NCI-H1436 treated with DMSO at 0.1 percent for 48 hours (cell line): ENCODE data around the gene AUNIP.

Source experiments
- DNase-seq: peaks from one replicate; lab custom pipeline; 2025; lab: John Stamatoyannopoulos, UW

Gene AUNIP

DNA sequence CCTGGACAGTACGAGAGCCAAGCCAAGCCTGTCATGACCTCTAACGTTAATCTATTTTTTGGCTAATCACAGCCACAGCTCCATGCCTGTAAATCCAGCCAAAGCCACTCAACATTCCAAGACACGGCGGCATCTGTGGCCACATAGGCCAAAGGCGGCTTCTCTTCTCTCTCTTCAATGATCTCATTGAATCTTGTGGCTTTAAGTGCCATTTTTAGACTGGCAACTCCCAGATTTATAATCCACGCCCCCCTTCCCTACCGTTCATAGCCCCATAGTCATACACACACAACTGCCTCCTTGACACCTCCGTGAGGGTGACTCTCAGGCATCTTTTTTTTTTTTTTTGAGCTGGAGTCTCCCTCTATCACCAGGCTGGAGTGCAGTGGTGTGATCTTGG is 64.9 kb downstream of the AUNIP start:
- DNase-seq: no peak

DNA sequence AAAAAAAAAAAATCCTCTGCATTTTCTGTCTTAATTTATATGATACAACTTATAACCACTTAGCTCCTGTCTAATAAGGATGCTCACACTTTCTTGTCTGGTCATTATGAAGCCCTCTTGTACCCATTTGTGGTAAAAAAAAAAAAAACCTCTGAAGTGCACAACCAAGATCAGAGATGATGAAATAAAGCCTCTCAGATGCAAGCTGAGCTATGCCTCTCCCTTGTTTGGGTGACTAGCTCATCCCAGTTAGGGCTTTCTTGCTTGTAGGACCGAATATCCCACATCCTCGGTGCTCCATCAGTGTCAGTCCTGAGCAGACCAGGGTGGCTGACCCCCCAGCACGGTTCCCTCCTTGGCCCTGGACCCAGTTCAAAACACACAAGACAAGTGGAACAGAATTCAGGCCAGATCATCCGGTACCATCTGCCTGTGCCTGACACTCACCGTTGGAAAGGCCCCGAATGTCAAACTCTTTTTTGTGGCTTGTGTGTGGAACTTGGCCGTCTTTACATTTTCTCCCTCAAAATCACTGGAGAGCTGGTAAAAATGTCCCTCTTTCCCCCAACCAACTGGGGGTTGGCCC is 65.6 kb downstream of the AUNIP start:
- DNase-seq: no peak

DNA sequence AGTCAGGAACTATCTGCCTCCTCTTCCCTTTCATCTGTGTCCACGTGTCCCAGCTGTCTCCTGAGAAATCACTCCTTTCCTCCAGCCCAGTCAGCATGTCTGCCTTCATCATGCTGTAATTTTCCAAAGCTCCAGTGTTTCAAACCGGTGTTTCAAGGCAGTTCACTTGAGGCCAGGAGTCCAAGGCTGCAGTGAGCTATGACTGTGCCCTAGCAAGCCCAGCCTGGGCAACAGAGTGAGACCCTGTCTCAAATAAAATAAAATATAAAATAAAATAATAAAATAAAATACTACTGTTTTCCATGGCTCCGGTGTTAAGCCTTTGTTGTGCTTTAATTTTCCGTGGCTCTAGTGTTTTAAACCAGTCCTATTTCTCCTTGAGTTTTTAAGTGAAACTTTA is 67.1 kb downstream of the AUNIP start:
- no peak for DNase-seq

DNA sequence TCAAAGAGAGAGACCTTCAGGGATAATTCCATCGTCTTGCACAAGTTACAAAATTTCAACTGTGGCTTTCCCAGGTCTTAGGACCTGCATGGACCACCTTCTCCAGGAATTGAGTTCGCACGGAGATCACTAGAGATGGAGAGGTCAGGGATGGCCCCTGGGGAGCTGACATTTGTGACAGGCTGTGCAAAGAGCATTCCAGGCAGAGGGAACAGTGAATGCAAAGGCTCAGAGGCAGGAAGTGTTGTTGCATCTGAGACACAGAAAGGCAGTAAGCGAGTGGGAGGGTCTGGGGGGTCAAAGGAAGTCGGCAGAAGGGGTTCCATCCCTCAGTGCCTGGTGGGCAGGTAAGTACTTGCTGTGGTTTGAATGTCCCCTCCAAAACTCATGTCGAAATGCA is 68.8 kb downstream of the AUNIP start:
- no peak for DNase-seq

DNA sequence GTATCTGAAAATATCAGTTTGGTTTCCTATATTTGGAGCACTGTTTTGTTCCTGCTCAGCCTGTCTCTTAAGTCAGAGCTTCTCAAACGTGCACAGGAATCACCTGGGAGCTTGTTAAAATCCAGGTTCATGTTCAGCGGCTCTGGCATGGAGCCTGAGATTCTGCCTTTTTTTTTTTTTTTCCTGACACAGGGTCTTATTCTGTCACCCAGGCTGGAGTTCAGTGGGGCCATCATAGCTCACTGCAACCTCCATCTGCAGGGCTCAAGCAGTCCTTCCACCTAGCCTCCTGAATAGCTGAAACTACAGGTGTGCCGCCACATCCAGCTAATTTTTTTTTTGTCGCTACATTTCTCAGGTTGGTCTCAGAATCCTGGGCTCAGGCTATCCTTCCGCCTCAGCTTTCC is 71.5 kb downstream of the AUNIP start:
- DNase-seq: no peak

DNA sequence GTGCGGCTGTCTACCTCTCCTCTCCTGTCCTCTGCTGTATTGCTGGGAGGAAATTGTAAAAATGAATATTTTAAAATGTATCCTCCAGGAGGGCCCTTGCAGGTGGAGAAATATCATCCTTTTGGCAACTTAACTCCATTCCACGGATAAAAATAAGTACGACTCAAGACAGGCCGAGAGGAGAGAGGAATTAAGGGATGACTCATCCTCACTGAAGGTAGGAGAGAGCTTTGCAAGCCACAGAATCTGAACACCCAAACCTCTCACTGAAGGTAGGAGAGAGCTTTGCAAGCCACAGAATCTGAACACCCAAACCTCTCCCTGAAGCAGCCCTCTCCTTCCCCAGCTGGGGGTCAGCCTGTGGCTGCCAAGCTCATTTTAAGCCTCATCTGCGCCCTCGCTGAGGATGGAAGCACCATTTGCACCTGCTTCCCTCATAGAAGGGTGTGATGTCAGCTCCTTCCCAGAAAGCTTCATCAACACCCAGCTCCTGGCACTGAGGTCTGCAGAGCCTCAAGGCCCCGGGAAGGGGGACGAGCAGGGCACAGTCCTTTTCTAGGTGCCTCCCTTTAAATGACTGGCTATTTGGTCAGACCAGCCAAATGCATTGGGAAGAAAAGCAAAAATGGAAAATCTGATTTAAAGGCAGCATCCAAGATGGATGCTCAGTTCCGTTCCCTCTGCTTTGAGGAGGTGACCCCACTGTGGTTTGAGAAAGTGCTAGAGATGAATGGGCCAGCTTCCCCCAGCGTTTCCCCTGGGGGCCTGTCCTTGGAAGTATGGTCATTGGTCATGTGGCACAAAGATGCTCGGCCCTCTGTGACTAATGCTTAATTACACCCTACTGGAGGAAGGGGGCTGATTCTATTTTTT is 72.1 kb downstream of the AUNIP start:
- no peak for DNase-seq

DNA sequence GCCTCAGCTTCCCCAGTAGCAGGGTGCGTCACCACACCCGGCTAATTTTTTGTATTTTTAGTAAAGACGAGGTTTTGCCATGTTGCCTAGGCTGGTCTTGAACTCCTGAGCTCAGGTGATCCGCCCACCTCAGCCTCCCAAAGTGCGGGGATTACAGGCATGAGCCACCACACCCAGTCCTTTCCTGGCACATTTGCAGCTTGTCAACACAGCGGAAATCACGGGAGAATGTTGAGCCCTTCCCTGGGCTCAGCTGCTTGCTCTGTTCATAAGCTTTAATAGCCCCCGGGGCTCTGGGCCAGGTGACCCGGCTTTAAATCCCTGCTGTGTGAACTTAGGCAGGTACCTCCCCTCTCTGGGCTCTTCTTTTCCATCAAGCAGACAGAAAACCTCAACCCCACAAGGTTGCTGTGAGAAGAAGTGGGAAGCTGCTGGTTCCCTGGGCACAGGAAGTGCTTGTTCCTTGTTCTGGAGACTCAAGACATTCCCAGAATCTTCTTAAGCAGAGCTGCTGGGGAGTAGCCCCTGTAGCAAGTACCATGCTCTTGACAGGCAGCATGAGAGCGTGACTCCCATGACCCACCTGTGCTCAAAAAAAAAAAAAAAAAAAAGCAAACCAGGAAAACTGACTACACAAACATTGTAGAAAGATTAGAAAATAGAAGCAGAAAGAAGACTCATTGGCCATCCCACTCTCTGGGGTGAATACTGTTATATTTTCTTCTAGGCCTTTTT is 73.8 kb downstream of the AUNIP start:
- no peak for DNase-seq

DNA sequence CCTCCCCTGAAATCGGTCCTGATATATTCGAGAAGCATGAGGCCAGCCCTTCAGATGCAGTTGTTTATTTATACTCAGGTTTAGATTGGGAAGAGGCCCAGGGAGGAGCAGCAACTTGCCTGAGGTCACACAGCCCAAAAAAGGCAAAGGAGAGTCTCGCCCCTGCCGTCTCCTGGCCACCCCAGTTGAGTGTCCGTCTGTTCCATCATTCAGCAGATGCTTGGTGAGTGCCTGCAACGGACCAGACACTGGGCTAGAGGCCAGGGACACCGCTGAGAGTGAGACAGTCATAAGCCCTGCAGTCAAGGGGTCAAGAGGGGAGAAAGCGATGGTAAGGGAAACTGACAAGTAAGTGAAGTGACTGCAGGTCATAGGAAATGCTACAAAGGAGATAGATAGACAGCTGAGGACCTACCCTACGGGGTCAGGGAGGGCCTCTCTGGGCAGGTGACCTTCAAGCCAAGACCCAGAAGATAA is 74.6 kb downstream of the AUNIP start:
- DNase-seq: no peak
